Measurements from ENCODE around the gene ZCCHC3.

DNA sequence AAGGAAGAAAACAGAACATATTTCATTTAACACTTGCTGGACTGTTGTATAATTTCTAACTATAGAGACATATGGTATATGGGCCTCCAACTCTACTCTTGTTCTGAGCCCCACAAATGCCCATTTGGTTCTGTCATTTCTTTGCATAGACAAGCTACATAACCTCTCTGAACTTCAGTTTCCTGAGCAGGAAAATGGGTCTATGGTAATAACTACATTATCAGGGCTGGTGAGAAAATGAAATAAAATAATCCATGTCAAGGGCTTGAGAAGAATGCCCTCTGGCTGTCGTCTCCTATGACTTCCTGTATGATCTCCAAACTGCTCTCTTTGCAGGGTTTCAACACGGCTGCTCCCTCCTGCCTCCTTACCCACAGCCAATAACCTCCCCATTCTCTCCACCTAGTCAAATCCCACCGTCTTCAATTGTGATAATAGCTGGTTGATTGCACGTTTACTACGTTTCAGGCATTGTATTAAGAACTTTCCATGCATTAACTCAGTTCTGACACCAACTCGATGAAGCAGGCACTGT is 12.0 kb downstream of the ZCCHC3 start:
- TF ChIP-seq TCF7 (CRISPR knock-in tag; IDR thresholded peaks at IDR 0.05; ENCODE audit: low read depth) (no peak), SP1 (CRISPR knock-in tag; conservative IDR thresholded peaks at IDR 0.05) (no peak), ETV6 (CRISPR knock-in tag; IDR thresholded peaks at IDR 0.05) (no peak)
- TF ChIP-seq, protein P1, sequence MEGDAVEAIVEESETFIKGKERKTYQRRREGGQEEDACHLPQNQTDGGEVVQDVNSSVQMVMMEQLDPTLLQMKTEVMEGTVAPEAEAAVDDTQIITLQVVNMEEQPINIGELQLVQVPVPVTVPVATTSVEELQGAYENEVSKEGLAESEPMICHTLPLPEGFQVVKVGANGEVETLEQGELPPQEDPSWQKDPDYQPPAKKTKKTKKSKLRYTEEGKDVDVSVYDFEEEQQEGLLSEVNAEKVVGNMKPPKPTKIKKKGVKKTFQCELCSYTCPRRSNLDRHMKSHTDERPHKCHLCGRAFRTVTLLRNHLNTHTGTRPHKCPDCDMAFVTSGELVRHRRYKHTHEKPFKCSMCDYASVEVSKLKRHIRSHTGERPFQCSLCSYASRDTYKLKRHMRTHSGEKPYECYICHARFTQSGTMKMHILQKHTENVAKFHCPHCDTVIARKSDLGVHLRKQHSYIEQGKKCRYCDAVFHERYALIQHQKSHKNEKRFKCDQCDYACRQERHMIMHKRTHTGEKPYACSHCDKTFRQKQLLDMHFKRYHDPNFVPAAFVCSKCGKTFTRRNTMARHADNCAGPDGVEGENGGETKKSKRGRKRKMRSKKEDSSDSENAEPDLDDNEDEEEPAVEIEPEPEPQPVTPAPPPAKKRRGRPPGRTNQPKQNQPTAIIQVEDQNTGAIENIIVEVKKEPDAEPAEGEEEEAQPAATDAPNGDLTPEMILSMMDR (IDR thresholded peaks at IDR 0.05), result no peak

Data from WTC11 (cell line).